LoVo (cell line): ENCODE data around the gene DIP2C.
"Not testable (repeated sequence)": the region's sequence is repeated elsewhere in the genome, so short reads cannot be mapped to it uniquely, and the experiment has no call there.

Source experiments
- DNase-seq: peaks from one replicate; pipeline ENCODE4 v3.0.0-alpha.2; 2016; ENCODE audit warnings: low spot score

The DIP2C gene

DNA sequence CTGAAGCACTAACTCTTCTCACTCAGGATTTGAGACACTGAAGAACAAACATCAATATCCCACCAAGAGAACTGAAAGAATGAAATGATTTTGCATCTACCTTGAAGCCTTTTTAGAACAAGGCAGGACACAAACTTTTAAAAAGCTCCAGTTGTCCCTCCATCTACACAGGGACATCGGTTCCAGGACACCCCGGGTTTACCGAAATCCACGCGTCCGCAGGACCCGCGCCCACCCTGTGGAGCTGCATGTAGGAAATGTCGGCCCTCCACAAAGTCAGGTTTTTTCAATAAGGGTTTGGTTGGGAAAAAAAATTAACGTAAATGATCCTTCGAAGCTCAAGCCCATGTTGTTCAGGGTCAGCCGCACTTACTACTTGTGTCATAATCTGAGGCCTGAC, 94.0 kb downstream of the DIP2C start:
- DNase-seq, result no peak

DNA sequence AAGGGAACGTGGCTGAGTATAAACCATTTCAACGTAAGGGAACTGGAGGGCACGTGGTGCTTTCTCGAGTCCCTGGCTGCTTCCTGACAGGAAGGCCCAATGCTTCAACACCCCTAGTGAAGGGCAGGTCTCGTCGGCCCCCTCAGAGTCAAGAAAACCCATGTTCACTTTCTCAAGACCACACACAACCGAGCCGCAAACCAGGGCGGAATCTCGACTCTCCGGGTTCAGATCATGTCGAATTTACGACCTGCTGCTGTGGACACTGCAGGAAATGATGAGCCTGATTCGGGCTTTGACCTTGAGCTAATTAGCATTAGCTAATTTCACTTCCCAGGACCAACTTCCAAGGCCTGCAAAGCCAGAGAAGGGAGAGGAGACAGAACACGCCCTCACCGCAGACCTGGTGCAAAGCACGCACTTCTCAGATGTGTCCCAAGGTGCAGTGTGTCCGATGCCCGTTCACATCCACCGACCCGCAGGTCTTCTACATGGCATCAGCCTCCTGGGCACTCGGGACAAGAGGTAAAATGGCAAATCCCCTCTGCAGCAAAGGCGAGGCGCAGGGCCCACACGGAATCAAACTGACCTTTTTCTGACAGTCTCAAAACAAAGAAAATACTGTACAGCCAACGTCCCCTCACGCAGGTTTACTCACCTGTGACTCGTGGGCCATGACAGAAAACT, 94.7 kb downstream of the DIP2C start:
- DNase-seq, result no peak

DNA sequence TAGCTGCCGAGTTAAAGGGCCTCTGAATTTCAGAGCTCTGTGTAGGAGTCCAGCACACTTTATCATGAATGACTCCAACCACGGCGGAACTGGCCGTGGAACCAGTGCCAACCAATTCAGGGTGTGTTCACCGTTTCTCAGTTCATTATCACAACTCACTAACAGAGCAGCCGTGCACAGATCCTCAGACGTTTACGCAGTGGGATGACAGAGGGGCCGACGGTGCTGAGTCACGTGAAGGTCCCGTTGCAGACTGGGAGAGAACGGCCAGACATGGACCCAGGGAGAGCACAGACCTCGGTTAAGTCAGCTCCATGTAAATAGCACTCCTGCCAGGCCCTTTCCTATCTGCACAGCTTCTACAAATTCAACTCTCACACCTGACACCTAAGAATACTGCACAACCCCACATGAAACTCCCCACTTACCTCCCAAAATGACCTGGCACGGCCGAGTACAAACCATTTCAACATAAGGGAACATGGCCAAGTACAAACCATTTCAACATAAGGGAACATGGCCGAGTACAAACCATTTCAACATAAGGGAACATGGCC, 95.5 kb downstream of the DIP2C start:
- no peak for DNase-seq

DNA sequence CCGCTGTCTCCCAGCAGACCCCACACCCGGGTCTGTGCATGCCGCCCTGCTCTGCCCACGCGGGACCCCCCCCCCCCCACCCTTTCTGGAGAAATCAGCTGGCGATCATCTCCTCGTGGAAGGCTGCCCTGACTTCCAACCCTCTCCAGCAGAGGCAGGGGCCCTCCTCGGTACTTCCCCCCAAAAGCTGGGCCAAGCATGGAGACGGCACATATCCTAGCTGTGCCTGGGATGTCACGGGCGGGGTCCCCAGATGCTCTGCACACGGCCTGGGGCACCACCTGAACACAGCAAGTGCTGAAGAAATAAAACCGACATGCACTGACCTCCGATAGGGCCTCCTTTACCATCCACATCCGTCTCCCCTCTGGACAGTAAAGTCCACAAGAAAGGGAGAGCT, 96.0 kb downstream of the DIP2C start:
- DNase-seq, result no peak

DNA sequence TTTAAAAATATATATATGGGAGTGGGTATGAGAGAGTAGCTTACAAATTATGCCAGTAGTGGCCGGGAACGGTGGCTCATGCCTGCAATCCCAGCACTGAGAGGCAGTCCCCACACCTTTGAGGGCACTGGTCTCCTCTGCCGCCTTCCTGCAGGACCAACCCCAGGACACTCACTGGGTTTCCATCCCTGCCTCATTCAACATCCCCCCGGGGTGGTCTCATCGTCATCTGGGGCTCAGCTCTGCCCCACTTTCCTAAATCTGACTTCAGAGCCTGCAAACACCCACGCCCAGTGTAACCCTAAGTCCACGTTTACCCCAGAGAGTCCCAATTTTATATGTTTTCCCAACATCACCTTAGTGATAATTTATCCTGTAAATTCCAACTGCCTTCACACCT, 96.5 kb downstream of the DIP2C start:
- no peak for DNase-seq

DNA sequence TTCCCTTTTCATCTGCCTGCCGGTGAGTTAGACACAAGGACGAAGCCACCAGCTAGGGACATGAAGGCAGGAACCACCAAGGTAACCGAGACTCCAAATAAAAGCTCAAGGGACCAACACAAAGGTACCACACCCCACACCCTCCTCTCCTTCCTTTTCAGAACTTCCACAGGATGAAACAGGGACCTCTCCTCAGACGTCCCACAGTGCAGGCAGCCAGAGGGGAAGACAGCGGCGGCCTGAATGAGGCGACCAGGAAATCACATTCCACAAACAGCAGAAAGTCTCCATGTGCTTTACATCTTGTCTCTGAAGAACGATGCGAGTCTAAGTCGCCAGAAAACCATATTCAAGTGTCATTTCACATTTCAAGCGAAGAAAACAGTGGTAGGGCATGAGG, 97.8 kb downstream of the DIP2C start:
- no peak for DNase-seq

DNA sequence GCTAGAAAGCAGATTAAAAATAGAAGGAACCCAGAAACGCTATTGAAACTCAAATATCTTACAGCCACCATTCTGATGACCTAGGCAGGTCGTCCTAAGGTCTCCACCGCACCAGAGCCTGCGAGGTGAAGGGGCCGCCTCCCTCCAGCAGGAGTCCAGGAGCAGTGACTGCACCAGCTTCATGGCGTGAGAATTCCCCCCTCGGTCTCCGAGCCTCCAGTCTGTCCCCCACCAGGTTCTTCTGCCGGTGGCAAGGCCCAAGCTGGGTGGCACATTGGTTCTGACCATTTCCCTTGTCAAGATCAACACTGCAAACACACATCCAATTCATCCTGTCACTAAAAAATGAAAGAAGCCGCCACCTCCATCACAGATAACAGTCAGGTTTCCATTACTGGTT, 98.7 kb downstream of the DIP2C start:
- DNase-seq, result no peak

DNA sequence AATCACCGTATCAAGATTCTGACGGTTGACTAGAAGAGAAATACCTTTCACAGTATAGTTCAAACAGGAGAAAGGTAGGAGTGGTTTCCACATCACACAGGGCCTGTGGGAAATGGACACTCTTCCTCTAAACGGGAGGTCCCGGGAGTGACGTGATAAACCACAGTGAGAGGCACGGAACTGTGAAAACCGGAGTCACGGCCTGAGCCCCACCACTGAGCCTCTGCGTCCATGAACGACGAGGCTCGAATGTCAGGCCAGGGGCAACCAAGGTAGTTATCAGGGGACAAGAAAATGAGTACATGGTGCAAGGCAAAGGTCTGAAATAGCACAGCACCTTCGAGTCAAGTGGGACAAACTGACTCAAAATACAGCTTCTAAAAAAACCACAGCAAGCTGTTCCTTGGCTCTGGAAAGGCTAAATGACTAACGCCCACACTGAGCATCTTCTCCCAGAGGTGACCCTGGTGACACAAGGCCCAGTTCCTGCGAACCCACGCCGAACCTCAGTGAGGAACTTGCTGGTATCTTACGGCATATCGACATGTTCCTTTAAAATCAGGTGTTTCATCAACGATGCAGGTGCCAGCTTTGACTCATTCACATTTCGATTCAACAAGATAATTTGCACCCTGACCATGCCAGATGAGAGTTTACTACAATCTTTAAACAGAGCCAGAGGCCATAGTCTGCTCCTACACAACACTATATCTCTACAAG, 99.3 kb downstream of the DIP2C start:
- no peak for DNase-seq

DNA sequence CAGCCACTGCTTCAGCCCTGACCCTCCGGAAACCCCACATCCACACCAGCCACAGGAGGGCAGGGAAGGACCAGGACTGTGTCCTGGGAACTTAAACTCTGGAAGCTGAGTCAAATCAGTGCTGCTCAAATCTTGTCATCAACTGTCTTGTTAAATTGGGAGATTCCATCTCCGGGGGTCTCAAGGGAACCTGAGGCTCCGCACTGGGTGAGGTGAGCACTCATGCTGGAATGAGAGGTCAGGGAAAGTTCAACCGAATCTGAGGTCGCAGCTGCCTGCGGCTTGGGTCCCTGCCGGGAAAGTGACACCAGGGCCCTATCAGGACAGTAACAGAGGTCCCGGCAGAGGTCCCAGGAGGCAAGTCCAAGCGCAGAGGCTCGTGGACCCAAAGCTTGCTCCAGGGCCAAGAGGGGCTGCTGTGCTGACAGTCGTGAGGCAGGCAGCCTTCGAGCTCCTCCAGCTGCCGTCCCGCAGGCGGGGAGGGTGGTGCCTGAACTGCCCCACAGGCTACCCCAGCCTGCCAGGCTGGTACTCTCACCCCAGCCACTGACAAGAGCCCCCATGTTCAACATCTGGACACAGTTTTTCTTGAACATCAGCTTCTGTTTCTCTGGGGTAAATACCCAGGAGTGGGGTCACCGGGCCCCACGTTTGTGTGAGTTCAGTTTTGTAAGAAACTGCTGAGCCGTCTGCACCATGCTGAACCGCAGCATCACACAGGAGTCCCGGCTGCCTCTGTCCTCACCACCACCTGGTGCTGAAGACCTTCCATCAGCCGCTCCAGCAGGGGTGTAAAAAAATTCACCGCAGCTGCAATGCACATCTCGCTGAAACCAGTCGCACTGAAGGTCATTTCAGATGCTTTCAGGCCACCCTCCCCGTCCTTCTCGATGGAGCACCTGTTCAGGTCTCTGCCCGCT, 101.0 kb downstream of the DIP2C start:
- no peak for DNase-seq

DNA sequence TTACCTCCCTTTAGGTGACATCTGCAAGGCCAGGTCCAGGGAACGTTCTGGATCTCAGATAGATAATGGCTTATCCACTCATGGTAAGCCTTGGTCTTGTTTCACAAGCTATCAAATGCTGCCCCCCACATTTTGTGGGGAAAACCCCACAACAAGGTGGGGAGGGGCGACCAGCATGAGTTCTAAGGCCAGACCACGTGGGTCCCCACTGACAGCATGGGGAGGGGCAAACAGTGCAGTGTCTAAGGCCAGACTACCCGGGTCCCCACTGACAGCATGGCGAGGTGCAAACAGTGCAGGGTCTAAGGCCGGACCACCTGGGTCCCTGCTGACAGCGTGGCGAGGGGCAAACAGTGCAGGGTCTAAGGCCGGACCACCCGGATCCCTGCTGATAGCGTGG, 102.8 kb downstream of the DIP2C start:
- DNase-seq, result no peak

DNA sequence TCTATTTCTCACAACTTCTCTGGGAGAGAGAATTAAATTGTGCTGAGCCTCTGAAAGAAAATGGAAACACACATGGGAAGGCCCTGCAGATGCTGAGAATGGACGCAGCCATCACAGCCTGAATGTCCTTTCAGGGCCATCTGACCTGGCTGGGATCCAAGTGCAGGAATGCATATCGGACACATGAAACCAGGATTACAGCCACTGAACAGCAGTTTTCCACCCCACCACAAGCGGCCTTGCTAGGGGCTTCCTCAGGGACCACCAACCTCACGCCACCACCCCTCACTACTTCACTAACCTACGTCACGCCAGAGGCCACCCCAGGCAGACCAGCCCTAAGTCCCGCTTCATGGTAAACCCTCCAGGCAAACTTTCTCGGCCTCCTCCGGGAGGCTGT, 103.3 kb downstream of the DIP2C start:
- DNase-seq, result no peak

DNA sequence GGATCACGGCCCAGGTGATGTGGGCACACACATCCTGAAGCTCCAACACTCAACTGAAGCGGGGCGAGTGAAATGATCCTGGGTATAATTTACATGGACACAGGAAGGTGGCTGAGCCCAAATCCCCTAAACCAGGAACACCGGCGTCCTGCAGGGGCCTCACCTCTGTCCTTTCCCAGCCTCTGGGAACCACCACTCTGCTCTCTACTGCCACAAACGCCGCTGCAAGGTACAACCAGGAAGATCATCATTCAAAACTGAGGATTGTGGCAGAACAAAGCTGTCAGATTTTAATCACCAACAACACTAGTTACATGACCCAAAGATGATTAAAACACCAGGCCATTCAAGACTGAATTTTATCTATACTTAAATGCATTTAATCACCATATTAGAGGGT, 104.0 kb downstream of the DIP2C start:
- DNase-seq, result no peak

DNA sequence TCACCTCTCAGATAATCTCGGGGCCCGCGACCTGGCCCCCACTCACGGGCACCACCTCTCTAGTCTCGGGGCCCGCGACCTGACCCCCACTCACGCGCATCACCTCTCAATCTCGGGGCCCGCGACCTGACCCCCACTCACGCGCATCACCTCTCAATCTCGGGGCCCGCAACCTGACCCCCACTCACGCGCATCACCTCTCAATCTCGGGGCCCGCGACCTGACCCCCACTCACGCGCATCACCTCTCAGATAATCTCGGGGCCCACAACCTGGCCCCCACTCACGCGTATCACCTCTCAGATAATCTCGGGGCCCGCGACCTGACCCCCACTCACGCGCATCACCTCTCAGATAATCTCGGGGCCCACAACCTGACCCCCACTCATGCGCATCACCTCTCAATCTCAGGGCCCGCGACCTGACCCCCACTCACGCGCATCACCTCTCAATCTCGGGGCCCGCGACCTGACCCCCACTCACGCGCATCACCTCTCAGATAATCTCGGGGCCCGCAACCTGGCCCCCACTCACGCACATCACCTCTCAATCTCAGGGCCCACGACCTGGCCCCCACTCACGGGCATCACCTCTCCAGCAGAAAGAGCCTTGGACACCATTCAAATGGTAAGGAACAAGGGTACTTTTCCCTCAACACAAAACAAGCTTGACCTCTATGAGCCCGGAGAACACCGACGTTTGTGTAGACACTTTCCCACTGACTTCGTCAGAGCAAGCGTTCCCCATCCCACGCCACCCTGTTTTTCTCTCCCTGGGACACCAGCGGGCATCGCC, 104.8 kb downstream of the DIP2C start:
- not testable (repeated sequence) for DNase-seq

DNA sequence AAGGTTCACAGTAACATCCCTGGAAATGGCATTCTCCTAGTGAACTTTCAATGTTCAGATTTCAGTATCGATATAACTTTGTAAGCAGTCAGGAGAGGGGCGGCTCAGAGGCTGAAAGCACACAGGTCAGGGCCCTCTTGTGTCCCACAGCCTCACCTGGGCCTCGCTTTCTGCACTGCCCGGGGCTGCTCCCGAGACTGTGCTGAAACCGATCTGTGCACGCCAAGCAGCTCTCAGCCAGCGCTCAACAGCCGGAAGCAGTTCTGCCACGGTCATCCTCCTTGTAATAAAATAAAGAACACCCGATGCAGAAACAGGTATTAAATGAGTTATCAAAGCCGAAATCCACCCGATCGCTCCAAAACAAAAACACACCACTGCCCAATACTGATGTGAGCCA, 106.0 kb downstream of the DIP2C start:
- no peak for DNase-seq

DNA sequence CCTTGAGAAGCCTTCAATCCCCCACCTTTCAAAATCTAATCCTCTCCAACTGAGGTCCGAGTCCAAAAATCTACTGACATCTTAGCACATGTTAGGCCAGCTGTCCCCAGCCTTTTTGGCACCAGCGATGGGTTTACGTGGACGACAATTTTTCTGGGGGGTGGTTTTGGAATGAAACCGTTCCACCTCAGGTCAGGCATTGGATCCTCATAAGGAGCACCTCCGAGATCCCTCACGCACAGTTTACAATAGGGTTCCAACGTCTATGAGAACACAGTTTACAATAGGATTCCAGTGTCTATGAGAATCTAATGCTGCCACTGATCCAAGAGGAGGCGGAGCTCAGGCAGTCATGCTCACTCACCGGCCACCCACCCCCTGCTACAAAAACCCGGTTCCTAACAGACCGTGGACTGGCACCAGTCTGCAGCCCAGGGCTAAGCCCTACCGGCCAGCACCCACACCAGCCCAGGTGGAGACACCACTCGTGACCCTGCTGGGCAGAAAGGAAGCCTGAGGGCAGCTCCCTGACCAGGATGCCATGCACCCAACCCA, 107.6 kb downstream of the DIP2C start:
- DNase-seq, result no peak

DNA sequence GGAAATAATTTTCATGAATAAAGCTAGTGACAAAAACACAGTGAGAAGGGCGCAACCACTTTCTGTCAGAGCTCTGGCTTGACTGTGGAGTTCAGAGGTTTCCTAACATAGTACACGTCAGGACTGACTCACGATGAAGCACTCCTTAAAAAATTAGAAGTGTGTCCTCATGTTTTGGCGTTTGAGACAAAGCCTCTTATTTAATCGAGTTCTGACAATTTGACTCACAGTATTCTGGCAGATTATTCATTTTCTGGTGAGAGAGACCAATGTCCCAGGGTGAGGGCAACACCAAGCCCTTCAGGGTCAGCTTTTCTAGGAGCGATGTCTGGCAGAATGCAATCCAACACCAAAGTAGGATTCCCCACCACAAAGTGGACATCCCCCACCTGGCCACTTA, 108.7 kb downstream of the DIP2C start:
- DNase-seq, result no peak

DNA sequence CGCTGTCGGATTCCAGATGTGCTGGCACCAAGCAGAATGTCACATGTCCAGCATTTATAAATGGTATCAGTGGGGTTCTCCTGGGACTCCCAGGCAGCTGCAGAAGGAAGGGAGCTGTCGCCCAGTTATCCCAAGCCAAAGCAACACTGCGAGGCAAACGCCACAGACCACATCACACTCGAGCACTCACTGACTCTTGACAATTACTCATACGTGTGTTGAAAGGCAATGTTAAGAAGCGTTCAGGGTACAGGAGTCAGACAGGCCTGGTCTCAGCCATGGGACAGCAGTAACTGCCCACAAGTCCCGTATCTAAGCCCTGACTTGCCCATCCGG, 113.4 kb downstream of the DIP2C start:
- no peak for DNase-seq

DNA sequence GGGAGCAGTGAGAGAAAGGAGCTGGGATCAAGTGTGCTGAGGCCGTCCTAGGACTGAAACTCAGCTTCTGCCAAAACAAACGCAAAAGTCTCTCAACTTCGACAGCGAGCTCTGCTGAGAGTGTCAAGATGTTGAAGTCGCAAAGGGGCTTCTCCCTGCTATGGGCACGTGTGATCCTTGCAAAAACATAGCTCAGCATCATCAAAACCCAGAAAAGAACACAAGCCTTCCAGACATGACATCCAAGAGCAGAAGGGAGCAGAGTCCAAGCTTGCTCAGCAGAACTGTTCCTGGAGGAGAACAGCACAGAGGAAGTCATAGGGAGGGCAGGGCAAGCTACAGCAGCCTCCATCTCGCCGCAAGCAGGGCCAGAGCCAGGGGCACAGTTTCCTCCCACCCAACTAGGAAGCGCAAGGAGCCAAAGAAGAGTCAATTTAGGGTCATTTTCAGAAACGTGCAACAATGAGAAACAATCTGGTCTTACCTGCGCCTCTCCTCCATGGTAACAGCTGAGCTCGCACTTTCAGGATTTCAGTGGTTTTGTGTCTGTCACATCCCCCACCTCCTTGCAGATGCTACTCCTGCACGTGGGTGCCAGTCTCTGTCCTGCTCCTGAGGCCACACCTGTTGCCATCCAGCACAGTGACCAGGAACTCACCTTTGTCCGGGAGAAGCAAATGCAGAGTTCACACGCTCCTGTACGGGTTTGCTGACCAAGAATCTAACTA, 113.9 kb downstream of the DIP2C start:
- DNase-seq, result no peak

DNA sequence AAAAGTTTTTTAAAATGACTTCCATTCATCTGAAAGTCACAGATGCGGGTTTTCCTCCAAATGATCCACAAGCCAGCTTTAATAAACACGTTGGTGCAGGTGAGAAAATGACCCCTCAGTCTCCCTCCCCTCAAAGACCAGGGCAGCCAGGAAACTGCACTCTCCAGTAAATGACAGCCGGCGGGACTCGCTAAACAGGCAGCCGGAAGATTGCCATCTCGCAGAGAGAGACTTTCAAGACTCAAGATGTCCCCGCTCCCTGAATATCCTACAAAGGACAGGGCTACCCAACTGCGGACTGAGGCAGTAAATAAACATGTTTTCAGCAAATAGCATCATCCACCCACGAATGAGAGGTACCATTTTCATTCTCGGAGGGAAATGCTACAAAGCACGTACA, 116.8 kb downstream of the DIP2C start:
- no peak for DNase-seq

DNA sequence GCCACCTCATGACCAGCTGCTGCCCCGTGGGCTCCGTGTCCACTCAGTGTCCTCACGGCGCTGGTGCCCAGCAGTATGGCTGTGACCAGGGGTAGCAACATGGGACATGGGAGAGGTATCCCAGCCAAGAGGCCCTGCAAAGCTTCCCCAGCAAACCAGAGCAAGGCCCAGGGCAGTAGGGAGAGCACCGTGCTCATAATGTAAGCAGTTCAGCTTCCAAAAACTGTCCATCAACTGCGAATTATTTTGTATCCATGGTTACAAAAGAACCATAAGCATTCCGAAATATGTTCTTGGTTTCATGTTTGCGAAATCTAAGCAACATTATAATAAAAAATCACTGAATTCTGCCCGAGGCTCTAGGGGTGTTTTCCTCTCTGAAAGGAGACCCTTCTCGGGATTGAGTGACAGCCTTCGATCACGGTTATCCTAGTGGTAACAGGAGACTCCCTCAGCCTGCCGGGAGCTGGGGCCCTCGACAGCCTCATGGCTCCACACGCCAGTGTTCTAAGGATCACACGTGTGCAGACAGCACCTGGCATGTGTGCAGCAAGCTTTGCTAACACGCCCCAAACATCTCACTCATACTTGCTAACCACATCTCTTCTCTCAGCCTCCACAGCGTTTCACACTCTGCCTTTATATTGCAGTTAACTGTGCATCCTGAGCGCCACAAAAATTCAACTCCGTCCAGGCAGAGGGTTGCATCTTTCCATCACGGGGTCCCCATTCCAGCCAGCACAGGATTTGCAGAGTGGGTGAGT, 117.6 kb downstream of the DIP2C start:
- no peak for DNase-seq
